Measurements from ENCODE around the gene DPP6.
"Not testable (repeated sequence)": the region's sequence is repeated elsewhere in the genome, so short reads cannot be mapped to it uniquely, and the experiment has no call there.

- TF ChIP-seq EZH2 (IDR thresholded peaks at IDR 0.05; ENCODE audit: low read length, unreplicated experiment); CTCF (conservative IDR thresholded peaks at IDR 0.05; ENCODE audit: low read depth, low read length); EZH2phosphoT487 (IDR thresholded peaks at IDR 0.05; ENCODE audit: borderline replicate concordance, low read length): not testable (repeated sequence)
Measured at GRCh38 chr7:154132617-154133016, 80.4 kb downstream of the DPP6 start.
